GM12864 (cell line): ENCODE measurements around the gene GVQW3.

Experiments
- DNase-seq: peaks from one replicate; pipeline ENCODE4 v3.0.0-alpha.2; 2011; ENCODE audit warnings: low read depth
- H3K4me3 ChIP-seq: 2 replicates; pipeline ENCODE4 v1.5.1; 2011; ENCODE audit warnings: mild to moderate bottlenecking, low read depth, low read length, control low read depth
- CTCF ChIP-seq: IDR thresholded peaks from 2 replicates; pipeline ENCODE4 v1.5.1; 2011; ENCODE audit warnings: low read depth, mild to moderate bottlenecking, moderate library complexity, low read length, control low read depth, inconsistent platforms; ENCODE audit errors: missing control alignments

GVQW3 gene

DNA sequence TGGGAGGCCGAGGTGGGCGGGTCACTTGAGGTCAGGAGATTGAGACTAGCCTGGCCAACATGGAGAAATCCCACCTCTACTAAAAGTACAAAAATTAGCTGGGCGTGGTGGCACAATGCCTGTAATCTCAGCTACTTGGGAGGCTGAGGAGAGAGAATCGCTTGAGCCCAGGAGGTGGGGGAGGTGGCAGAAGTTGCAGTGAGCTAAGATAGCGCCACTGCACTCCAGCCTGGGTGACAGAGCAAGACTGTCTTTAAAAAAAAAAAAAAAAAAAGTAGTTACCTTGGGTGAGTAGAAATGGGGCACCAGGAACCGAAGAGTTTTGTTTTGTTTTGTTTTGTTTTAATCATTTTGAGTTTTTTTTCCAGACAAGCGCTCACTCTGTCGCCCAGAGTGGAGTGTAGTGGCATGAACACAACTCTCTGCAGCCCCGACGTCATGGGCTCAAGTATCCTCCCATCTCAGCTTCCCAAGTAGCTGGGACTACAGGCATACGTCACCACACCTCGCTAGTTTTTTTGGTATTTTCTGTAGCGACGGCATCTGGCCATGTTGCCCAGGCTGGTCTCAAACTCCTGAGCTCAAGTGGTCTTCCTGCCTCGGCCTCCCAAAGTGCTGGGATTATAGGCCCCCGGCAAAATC is 16.0 kb upstream of the GVQW3 start:
- no peak for DNase-seq
- H3K4me3 ChIP-seq, result no peak overlapping the region
- TF ChIP-seq CTCF, result no peak

DNA sequence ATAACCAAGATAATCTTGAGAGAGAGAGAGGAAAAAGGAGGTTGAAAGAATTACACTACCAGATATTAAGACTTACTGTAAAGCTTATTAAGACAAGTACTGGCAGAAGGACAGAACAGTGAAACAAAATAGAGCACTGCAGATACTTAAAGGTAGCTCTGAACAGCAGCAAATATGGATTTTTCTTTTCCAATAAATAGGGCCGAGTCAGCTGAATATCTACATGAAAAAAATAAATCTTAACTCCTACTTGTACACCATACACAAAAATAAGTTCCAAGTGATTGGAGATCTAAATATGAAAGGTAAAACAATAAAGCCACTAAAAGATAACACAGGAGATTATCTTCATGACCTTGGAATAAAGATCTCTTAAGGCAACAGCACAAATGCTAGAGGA is 12.6 kb upstream of the GVQW3 start:
- no peak for TF ChIP-seq CTCF
- no peak overlapping the region for H3K4me3 ChIP-seq
- DNase-seq, result no peak

GRCh38 chr11:76369406-76369805 is 11.7 kb upstream of the GVQW3 start:
- H3K4me3 ChIP-seq, result no peak overlapping the region
- no peak for TF ChIP-seq CTCF
- no peak for DNase-seq

- no peak overlapping the region for H3K4me3 ChIP-seq
- TF ChIP-seq CTCF, result no peak
- no peak for DNase-seq
Observed at GRCh38 chr11:76371170-76371569, 10.0 kb upstream of the GVQW3 start.

DNA sequence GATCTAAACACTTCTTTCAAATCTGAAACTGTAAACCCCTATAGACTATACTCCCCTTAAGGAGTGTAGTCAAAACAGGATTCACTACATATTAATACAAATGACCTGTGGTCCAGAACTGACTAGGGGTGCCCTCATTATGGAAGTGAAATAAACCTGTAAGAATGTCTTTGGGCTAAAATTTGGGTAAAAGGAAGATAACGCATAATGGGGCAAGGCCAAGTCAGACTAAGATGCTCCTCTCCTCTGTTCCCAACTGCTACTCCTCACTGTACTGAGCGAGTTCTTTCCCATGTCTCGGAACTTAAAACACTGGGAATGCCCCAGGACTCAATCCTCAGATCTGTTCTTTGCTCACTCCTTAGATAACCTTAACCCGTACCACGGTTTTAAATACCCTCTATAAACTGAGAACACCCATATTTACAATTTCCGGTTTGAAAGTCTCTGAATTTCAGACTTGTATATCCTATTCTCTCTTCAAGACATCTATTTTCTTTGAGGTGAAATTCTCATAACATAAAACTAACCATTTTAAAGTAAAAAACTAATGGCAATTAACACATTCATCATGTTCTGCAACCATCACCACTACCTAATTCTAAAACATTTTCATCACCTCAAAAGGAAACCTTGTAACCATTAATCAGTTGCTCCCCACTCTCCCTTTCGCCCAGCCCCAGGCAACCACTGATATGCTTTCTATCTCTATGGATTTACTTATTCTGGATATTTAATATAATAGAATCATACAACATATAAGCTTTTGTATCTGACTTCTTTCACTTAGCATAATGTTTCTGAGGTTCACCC is 4.2 kb upstream of the GVQW3 start:
- TF ChIP-seq CTCF, result no peak
- H3K4me3 ChIP-seq, result no peak overlapping the region
- no peak for DNase-seq

GRCh38 chr11:76379807-76380158 is 1.3 kb upstream of the GVQW3 start:
- no peak for DNase-seq
- no peak for TF ChIP-seq CTCF

More at GRCh38 chr11:76379807-76380158, 1.3 kb upstream of the GVQW3 start:
- H3K4me3 ChIP-seq, result peak overlapping the region; percentile 76
